ENCODE measurements around the gene VPS35.

GRCh38 chr16:46728806-46729205 is 39.8 kb upstream of the VPS35 start:
- TF ChIP-seq POLR2AphosphoS5 (IDR thresholded peaks at IDR 0.05; ENCODE audit: low read depth, low read length) (no peak), CTCF (CRISPR knock-in tag; IDR thresholded peaks at IDR 0.05) (no peak), RFX5 (IDR thresholded peaks at IDR 0.05; ENCODE audit: low read depth, low read length) (no peak), PAX8 (CRISPR knock-in tag; IDR thresholded peaks at IDR 0.05; ENCODE audit: borderline replicate concordance) (no peak), YY1 (IDR thresholded peaks at IDR 0.05; ENCODE audit: insufficient read depth, insufficient replicate concordance, low read depth, low read length) (no peak)
